Psoas muscle (tissue), 8 donors: Measurements from ENCODE around the gene HOXB5. TPM values are rescaled to one million over a fixed set of nuclear protein-coding genes. Genes with fewer than 3 reads are reported as not detected.
A peak's percentile ranks its signal among the peaks of the same experiment; 100 is the strongest.

Experiments
- ATAC-seq, 4 donors: fragments of 200-7000 bp; cut with Tn5 transposase; one replicate each; pipeline ENCODE4 v1.9.1; 2020; ENCODE audit warnings: moderate library complexity in 3 of 4, mild to moderate bottlenecking in 2 of 4
- DNase-seq, 2 donors: peaks; one replicate each; pipeline ENCODE4 v3.0.0-alpha.2; 2020
- H3K27ac ChIP-seq: fragments of 200-600 bp; one replicate; pipeline ENCODE4 v1.8.0; 2022
- H3K27me3 ChIP-seq, 3 donors: fragments of 200-600 bp in 1 of 3; one replicate each; pipeline versions ENCODE4 v1.6.1 to v1.8.0; 2013 to 2022; ENCODE audit warnings: low read length in 2 of 3, mild to moderate bottlenecking in 2 of 3, moderate library complexity in 1 of 3; ENCODE audit not compliant: insufficient read depth in 3 of 3
- H3K36me3 ChIP-seq, 2 donors: fragments of 200-600 bp in 1 of 2; one replicate each; pipeline versions ENCODE4 v1.6.1 to v1.8.0; 2013 to 2022; ENCODE audit warnings: low read depth in 1 of 2, mild to moderate bottlenecking in 1 of 2, moderate library complexity in 1 of 2; ENCODE audit not compliant: insufficient read depth in 1 of 2
- H3K4me1 ChIP-seq: fragments of 200-600 bp; one replicate; pipeline ENCODE4 v1.8.0; 2022
- H3K4me3 ChIP-seq: fragments of 200-600 bp; one replicate; pipeline ENCODE4 v1.8.0; 2022; ENCODE audit warnings: mild to moderate bottlenecking
- H3K9me3 ChIP-seq: fragments of 200-600 bp; one replicate; pipeline ENCODE4 v1.8.0; 2022
- WGBS, 3 donors: extraction: QIAGEN DNeasy Blood & Tissue Kit; methylation state at CpG; one replicate each; pipeline versions ENCODE4 v1.1.6 to v1.1.7; 2013; 5-methylcytosine and 5-hydroxymethylcytosine counted together
- intact Hi-C, 2 donors: fragments of 100-400 bp; cut with DNase I; formaldehyde crosslinking; loops; one replicate each; pipeline versions ENCODE4 v1.11.0 to v1.14.2; 2022
- polyA plus RNA-seq, 3 donors: library from polyadenylated mRNA; stranded (reverse); fragments of 200-250 nt; gene quantifications; one replicate each; pipeline ENCODE4 v1.2.3, GENCODE V29; 2013
- total RNA-seq, 4 donors: library from RNA; stranded (reverse); fragmentation: NEBNext Ultra II Directional in 2 of 4; extraction: Animal tissue kit (Norgen Biotek cat#: 25700) in 2 of 4; gene quantifications; one replicate each; pipeline versions ENCODE4 v1.2.1 to v1.2.4, GENCODE V29; 2021 to 2023
- TF ChIP-seq, protein P1 (sequence below): fragments of 200-600 bp; IDR thresholded peaks from one replicate; pipeline ENCODE4 v1.8.0; 2022; ENCODE audit warnings: antibody characterized with exemption
- donor health status: healthy with polysubstance abuse.
- donor health status: DM: no; HTN: no; CAD: no; lungs with moderate emphysema.
- donor health status: Bipolar disorder and iron deficiency.
- donor health status: healthy.
- donor health status: DM: yes; HTN: yes; CAD: no.
- donor health status: DM: no; HTN: no; CAD: no.
- donor health status: DM: no; HTN: no; CAD: no.
- donor health status: DM: yes; HTN: yes; CAD: no.

The HOXB5 gene
- total and polyA plus RNA-seq, 7 donors = 0.03 to 0.71 (median 0.20) TPM; not detected in 1

DNA sequence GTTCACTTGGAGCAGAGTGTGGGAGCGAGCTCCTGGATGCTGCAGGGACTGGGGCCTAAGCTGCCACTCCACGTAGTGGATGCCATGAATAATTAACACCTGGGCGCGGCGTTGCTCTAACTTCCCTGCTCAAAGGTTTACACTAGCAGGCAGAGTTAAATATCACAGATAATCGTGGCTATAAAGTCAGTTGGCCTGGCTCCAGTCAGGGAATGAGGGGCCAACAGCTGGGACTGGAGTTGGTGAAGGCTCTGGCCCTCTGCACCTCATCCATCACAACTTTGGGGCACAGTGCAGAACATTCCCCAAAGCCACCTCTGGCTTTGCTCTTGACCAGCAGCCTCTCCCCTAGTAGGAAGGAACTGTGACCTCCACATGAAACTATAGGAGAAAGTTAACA lies 26.4 kb downstream of the HOXB5 start:
- WGBS, 3 donors = 69 to 82% (median 80%) methylated on average over 6 of the region's 6 CpGs
- H3K27me3 ChIP-seq = peaks cover under 1 to 59% (median 16%) of the 10 kb centered on the region in 3 donors

DNA sequence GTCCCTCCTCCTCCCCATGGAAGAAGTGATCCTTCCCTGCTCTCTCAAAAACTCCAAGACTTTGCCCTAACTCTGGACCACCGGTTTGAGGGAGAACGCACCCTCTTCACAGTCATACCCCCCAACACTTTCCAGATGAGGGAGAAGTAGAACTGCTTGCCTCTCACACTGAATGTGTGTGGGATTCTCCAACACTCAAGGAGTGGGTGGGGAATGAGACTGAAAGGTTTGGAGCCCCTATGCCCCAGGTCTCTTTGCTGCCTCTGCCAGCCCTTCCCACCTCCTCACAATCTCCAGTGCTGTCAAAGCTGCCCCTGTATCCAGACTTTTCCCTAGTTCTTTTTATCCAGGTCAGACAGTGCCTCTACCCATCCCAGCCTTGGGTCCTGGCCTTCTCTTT lies 26.9 kb downstream of the HOXB5 start:
- H3K27ac ChIP-seq = peak overlapping the region; percentile 16
- DNase-seq (no peak), ATAC-seq (no peak)
- H3K27me3 ChIP-seq = peaks cover 0 to 59% (median 16%) of the 10 kb centered on the region in 3 donors
- no peaks in the 10 kb centered on the region for H3K36me3 ChIP-seq
- TF ChIP-seq, protein P1, sequence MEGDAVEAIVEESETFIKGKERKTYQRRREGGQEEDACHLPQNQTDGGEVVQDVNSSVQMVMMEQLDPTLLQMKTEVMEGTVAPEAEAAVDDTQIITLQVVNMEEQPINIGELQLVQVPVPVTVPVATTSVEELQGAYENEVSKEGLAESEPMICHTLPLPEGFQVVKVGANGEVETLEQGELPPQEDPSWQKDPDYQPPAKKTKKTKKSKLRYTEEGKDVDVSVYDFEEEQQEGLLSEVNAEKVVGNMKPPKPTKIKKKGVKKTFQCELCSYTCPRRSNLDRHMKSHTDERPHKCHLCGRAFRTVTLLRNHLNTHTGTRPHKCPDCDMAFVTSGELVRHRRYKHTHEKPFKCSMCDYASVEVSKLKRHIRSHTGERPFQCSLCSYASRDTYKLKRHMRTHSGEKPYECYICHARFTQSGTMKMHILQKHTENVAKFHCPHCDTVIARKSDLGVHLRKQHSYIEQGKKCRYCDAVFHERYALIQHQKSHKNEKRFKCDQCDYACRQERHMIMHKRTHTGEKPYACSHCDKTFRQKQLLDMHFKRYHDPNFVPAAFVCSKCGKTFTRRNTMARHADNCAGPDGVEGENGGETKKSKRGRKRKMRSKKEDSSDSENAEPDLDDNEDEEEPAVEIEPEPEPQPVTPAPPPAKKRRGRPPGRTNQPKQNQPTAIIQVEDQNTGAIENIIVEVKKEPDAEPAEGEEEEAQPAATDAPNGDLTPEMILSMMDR = no peak
- intact Hi-C loops = no loop called here
- no peak overlapping the region for H3K4me3 ChIP-seq
- no peaks in the 10 kb centered on the region for H3K9me3 ChIP-seq
- no peaks in the 10 kb centered on the region for H3K4me1 ChIP-seq
- 47 to 74% (median 50%) methylated on average over 2 of the region's 2 CpGs for WGBS, 3 donors

More for the DNA sequence above, 26.4 kb downstream of the HOXB5 start:
- intact Hi-C loops = no loop called here
- Histone ChIP-seq H3K4me1 (no peaks in the 10 kb centered on the region), H3K27ac (peak overlapping the region; percentile 18), H3K9me3 (no peaks in the 10 kb centered on the region), H3K36me3 (no peaks in the 10 kb centered on the region), H3K4me3 (no peak overlapping the region)
- DNase-seq (no peak), ATAC-seq (no peak)
- TF ChIP-seq, protein P1 = no peak

DNA sequence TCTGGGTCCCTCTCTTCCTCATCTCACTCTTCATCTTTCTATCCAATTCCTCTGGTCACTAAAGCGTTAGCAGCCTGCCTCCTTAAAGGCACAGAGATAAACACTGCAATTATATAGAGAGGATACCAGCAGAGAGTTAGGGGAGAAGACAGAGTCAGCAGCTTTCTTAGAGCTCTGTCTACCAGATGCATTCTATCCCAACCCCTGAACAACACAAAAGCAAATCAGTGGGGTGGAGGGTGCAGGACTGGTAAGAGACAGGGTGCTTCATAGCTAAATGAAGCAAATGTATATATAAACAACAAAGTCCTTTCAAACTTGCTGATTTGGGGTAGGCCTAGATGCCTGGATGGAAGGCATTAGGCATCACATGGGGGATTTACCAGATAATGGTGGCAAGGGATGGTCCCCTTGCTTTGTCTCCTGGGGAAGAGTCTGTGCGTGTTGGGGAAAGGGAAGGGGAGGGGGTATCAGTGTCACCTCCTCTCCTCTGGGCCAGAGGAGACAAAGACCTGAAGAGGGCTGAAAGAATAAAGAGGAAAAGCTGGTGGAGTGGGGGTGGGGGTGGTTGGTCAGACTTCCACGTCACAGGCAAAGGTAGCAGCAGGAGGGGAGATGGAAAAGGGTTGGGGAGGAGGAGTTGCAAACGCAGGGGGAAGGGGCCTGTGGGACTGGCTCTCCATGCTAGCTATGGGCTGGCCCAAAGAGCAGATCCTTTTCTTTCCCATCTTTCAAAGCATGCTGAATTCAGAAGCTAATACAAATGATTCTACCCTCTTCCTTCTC lies 27.5 kb downstream of the HOXB5 start:
- Histone ChIP-seq H3K4me1 (no peaks in the 10 kb centered on the region), H3K27me3 (peaks cover 0 to 56% (median 16%) of the 10 kb centered on the region in 3 donors), H3K36me3 (no peaks in the 10 kb centered on the region), H3K27ac (no peak overlapping the region), H3K9me3 (no peaks in the 10 kb centered on the region), H3K4me3 (no peak overlapping the region)
- TF ChIP-seq, protein P1 = no peak
- DNase-seq = no peak
- ATAC-seq = no peak
- intact Hi-C loops = no loop called here
- WGBS, 3 donors = 85 to 94% (median 89%) methylated on average over 4 of the region's 4 CpGs

DNA sequence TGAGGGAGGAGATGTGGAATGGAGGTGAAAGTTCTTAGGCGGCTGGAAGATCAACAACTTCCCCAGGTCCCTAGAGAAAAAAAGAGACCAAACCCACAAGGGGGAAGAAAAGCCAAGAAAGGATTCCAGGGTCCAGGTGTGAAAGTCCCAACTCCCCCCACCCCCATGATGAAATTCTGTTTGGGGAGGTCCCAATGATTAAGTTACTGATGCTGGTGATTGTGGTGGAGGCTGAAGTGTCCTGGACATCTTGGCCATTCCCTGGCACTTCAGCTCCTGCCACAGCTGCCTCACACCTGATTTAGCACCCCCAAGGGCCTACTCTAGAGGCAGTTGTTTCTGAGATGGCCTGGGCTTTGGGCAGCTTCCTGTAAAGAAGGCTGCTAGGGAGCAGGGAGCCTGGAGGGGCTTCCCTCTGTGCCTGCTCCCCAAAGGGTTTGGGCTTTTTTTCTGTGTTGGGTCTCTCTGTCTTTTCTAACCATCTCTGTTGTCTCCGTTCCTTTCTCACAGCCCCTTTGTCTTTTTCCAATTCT lies 28.5 kb downstream of the HOXB5 start:
- no peak for DNase-seq
- peaks cover 0 to 48% (median 13%) of the 10 kb centered on the region in 3 donors for H3K27me3 ChIP-seq
- 69 to 76% (median 74%) methylated on average over 2 of the region's 2 CpGs for WGBS, 3 donors
- H3K36me3 ChIP-seq = no peaks in the 10 kb centered on the region
- intact Hi-C loops = no loop called here
- H3K27ac ChIP-seq = no peak overlapping the region
- ATAC-seq = no peak
- H3K4me1 ChIP-seq = no peaks in the 10 kb centered on the region
- H3K9me3 ChIP-seq = no peaks in the 10 kb centered on the region
- TF ChIP-seq, protein P1 = no peak
- peak overlapping the region; percentile 63 for H3K4me3 ChIP-seq
